ENCODE measurements around the gene UBE3D.

DNA sequence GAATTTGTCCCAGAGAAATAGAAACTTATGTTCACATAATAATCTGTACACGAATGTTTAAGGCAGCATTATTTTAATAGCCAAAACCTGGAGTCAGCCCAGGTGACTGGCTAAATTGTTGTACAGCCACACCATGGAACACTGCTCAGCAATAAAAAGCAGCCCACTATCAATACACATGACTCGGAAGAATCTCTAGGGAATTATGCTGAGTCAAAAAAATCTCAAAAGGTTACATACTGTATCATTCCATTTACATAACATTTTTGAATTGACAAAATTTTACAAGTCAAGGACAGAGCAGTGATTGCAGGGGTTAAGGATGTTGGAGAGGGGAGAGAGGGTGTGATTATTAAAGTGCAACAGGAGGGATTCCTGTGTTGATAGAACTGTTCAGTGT lies 163.4 kb downstream of the UBE3D start:
- no peak for TF ChIP-seq EZH2 (IDR thresholded peaks at IDR 0.05; ENCODE audit: borderline replicate concordance, low read length)
- TF ChIP-seq, protein P1, sequence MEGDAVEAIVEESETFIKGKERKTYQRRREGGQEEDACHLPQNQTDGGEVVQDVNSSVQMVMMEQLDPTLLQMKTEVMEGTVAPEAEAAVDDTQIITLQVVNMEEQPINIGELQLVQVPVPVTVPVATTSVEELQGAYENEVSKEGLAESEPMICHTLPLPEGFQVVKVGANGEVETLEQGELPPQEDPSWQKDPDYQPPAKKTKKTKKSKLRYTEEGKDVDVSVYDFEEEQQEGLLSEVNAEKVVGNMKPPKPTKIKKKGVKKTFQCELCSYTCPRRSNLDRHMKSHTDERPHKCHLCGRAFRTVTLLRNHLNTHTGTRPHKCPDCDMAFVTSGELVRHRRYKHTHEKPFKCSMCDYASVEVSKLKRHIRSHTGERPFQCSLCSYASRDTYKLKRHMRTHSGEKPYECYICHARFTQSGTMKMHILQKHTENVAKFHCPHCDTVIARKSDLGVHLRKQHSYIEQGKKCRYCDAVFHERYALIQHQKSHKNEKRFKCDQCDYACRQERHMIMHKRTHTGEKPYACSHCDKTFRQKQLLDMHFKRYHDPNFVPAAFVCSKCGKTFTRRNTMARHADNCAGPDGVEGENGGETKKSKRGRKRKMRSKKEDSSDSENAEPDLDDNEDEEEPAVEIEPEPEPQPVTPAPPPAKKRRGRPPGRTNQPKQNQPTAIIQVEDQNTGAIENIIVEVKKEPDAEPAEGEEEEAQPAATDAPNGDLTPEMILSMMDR (IDR thresholded peaks at IDR 0.05; ENCODE audit: low read length) = no peak
